Measurements from ENCODE around the gene TNFRSF18. TPM values are rescaled to one million over a fixed set of nuclear protein-coding genes. Genes with fewer than 3 reads are reported as not detected.

Gene TNFRSF18
- total RNA-seq, 4 donors from 2014 or later: 0.44 to 2.6 TPM; not detected in 2

DNA sequence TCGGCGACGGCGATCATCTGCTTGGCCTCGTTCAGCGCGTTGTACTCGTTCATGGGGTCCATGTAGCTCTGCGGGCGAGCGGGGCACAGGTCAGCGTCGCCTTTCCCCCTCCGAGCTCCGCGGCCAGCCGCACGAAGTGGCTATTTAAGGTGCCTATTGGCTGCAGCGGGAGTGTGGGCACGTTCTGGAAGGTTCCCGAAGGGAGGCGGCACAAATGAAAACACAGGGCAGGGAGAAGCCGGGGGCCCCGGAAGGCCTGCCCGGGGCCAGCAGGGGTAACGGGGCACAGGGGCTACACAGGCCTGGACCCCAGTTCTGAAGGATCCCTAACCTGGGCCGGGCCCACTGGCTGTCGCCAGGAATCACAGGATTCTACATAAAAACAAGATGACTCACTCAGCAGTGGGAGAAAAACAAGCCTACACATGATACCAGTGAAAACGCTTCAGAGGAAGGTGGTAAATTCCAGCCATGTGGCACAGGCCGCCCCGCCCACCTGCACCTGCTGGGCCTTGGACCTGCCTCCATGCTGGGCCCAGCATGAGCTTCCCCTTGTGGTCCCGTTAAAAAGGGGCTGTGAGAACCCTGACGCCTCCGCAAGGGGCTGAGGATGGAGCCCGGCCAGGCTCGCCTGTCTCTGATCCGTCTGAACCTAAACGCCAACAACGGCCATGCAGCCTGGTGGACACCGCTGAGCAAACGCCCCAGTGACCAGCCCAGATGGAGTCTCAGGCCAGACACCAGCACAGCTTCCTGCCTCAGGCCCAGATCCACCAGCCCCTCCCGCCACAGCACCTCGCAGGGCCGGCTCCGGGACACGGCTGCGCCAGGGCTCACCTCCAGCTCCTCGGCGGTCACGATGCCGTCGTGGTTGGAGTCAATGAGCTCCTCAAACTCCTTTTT is 11.5 kb upstream of the TNFRSF18 start:
- TF ChIP-seq, protein P1, sequence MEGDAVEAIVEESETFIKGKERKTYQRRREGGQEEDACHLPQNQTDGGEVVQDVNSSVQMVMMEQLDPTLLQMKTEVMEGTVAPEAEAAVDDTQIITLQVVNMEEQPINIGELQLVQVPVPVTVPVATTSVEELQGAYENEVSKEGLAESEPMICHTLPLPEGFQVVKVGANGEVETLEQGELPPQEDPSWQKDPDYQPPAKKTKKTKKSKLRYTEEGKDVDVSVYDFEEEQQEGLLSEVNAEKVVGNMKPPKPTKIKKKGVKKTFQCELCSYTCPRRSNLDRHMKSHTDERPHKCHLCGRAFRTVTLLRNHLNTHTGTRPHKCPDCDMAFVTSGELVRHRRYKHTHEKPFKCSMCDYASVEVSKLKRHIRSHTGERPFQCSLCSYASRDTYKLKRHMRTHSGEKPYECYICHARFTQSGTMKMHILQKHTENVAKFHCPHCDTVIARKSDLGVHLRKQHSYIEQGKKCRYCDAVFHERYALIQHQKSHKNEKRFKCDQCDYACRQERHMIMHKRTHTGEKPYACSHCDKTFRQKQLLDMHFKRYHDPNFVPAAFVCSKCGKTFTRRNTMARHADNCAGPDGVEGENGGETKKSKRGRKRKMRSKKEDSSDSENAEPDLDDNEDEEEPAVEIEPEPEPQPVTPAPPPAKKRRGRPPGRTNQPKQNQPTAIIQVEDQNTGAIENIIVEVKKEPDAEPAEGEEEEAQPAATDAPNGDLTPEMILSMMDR (IDR thresholded peaks at IDR 0.05; ENCODE audit: low read depth): no peak

DNA sequence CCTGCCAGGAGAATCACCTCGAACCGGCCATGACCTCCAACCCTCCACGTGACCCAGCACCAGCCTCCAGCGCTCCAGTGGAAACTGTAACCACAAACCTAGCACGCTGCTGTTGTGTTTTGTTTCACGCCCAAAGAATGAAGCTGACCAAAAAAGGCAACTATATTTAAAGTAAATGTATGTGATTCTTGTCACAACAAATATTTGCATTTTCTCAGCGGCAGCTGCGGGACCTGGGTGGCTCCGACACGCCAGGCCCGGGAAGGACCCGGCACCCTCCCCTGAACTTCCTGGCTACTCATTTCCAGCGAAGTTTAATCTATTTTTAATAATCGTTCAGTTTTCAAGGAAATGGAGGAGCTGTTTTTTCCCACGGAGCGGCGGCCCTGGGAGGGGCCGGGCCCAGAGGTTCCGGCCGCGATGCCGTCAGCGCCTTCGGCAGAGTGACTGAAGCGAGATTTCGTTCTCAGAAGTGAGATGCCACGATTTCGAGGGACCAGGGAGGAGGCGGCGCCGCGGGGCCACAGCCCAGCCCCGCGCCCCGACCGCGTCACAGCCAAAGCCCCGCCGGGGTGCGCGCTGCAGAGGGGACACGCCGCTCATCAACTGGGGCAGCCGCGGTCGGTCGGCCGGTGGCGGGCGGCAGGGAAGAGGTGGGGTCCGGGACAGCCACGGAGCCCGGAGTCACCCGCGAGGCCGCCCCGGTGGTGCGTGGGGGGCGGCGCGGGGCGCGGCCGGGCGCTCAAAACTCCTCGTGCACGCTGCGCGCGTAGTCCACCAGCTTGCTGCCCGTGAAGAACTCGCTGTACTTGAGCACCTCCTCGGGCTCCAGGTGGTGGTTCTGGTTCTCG is 10.6 kb upstream of the TNFRSF18 start:
- TF ChIP-seq, protein P1 (IDR thresholded peaks at IDR 0.05; ENCODE audit: low read depth): no peak

DNA sequence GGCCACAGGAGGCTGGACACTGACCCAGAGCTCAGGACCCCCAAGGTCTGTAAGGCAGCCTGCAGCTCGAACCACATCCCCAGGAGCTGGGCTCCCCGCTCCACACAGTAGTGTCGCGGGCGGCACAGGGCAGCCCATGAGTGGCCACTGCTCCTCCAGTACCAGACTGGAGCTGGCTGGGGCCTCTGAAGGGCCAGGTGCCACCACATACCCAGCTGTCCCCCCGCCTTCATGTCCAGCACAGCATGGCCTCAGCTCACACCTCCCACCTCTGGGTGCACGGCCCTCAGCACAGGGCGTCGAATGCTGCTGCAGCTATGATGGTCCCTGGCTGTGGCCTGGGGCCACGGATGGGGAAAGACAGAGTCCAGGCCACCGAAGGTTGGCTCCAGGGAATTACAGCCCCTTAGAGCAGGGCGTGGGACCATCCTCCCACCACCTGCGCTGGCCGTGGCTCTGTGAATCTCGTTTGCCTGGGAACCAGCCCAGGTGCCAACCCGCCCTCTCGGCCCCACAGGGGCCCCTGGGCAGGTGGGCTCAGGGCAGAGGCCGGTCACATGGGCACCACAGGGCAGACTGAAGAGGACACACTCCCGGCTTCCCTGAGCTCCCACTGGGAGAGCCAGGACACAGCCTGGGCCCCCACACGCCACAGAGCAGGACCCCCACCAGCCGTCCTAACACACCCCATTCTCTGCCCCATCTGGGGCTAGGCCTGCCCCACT is 9.7 kb upstream of the TNFRSF18 start:
- TF ChIP-seq, protein P1 (IDR thresholded peaks at IDR 0.05; ENCODE audit: low read depth): no peak

DNA sequence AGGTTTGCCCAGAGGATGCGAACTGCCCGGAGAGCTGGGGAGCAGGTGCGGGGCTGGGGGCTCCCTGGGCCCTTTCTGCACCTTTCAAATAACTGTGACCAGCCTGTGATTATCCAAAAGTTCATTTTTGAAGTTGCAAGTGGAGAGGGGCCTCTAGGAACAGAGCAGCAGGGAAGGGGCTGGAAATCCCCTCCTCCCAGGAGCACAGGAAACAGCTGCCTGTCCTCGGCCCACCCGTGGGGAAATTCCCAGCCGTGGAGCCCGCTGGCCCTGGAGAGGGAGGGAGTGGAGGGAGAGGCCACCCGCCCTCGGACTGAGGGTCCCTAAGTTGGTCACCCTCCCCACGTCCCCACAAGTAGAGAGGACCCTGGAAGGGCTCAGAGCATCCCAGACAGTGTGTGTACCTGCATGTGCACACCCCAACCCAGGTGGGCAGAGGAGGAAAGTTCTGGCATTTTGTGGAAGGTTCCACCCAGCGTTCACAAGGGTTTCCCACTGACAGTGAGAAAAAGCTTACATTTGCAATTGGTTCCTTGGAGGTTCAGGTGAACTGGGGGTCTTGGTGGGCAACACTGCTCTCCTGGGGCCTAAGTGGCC is 8.8 kb upstream of the TNFRSF18 start:
- TF ChIP-seq, protein P1 (IDR thresholded peaks at IDR 0.05; ENCODE audit: low read depth): no peak

DNA sequence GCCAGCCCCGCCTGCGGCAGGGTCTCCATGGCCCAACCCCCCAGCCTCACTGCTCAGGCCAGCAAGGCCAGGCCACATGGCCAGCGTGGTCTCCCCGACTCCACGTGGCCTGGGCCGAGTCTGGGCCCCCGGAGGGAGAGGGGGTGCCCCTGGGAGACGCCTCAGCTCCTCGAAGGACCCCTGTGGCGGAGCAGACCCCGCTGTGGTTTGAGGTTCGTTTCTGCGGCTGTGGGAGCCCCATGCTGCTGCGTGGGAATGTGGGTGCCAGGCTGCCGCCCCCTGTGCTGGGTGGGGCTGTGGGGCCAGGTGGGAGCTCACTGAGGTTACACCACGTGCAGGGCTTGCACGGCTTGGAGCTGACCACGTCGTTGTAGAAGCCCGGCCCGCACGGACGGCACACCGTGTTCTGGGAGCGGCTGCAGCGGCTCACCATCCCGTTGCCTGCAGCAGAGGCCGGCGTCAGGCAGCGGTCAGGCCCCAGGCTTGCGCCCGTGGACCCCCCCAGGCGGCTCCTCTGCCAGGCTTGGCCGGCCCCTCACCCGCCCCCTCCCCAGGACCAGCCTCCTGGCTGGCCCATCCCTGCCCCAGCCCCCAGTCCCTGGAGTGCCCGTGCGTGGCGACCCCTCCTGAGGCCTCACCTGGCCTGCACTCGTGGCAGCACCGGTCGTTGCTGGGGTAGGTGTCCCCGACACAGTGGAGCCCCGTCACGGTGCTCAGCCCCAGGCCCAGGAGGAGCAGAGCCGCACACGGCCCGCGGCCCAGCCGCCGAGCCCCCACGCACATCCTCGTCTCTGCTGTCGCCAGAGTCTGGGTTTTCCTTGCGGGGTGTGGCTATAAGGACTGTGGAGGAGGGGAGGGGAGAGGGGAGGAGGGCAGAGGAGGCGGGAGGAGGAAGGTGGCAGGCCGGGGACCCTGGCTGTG is 7.2 kb upstream of the TNFRSF18 start, which contains the start of gene TNFRSF4:
TNFRSF4 (minus strand) TSS at position 809 of the 921 bp plus-strand sequence; CDS start at position 783, 26 bp downstream.
- TF ChIP-seq, protein P1 (IDR thresholded peaks at IDR 0.05; ENCODE audit: low read depth): no peak

DNA sequence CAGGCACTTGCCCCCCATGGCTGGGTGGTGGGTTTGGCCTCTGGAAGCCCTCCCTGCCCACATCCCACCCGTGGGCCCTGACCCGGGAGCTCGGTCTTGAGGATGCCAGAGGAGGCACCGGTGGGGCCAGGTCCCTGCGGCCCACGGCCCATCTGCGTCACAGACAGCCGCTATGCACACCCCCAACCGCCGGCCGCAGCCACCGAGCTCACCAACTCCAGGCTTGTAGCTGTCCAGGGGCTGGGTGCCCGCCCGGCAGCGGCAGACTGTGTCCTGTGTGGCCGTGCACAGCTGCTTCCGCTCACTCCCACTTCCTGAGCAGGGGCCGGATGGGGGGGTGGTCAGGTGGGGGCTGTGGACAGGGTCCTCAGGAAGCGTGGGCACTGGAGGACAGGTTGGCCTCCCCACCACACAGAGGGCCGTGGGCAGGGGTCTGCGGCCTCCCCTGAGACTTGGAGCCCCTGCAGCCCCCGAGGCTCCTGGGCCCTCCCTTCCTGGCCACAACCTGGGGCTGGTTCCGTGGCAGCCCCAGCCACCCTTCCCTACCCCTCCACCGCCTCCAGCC is 6.5 kb upstream of the TNFRSF18 start:
- TF ChIP-seq, protein P1 (IDR thresholded peaks at IDR 0.05; ENCODE audit: low read depth): no peak

All from subcutaneous adipose tissue (tissue), 4 donors.